Colonic mucosa (tissue), 4 donors: ENCODE results near the gene TBC1D2. TPM values are rescaled to one million over a fixed set of nuclear protein-coding genes. Genes with fewer than 3 reads are reported as not detected.

ENCODE experiments used
- DNase-seq: peaks from one replicate; pipeline ENCODE4 v3.0.0-alpha.2; 2020
- H3K27ac ChIP-seq: fragments of 200-600 bp; one replicate; pipeline ENCODE4 v1.8.0; 2021
- H3K27me3 ChIP-seq: fragments of 200-600 bp; one replicate; pipeline ENCODE4 v1.8.0; 2021
- H3K36me3 ChIP-seq: fragments of 200-600 bp; one replicate; pipeline ENCODE4 v1.8.0; 2021
- H3K4me1 ChIP-seq: fragments of 200-600 bp; one replicate; pipeline ENCODE4 v1.8.0; 2021; ENCODE audit warnings: mild to moderate bottlenecking
- H3K4me3 ChIP-seq: fragments of 200-600 bp; one replicate; pipeline ENCODE4 v1.8.0; 2021
- H3K9ac ChIP-seq, 2 donors: one replicate each; pipeline ENCODE4 v1.7.0; 2013; ENCODE audit warnings: control low read depth in 2 of 2, low read depth in 2 of 2, low read length in 2 of 2
- H3K9me3 ChIP-seq: fragments of 200-600 bp; one replicate; pipeline ENCODE4 v1.8.0; 2021
- intact Hi-C: fragments of 100-400 bp; cut with DNase I; formaldehyde crosslinking; loops from one replicate; pipeline ENCODE4 v1.14.1; 2022
- total RNA-seq, 2 donors: library from RNA; stranded (reverse); fragmentation: NEBNext Ultra II Directional in 1 of 2; extraction: Animal tissue kit (Norgen Biotek cat#: 25700) in 1 of 2; gene quantifications; one replicate each; pipeline ENCODE4 v1.2.1, GENCODE V29; 2021
- TF ChIP-seq, protein P1 (sequence below): fragments of 200-600 bp; IDR thresholded peaks from one replicate; pipeline ENCODE4 v1.8.0; 2022; ENCODE audit warnings: antibody characterized with exemption, mild to moderate bottlenecking
- donor health status: healthy.
- donor health status: DM: no; HTN: no; CAD: no.
- donor health status: DM: no; HTN: no; CAD: no.

The TBC1D2 gene
- total RNA-seq, 2 donors from 2014 or later: 20.1 to 26.9 TPM

DNA sequence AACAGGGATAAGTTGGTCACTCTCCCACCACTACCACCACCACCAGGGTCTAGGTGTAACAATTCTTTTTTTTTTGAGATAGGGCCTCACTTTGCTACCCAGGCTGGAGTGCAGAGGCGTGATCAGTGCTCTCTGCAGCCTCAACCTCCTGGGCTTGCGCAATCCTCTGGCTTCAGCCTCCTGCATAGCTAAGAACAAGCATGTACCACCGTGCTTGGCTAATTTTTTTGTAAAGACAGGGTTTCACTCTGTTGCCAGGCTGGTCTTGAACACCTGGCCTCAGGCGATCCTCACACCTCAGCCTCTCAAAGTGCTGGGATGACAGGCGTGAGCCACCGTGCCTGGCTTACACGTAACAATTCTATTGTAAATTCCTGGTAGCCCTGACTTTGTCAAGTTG, 90.5 kb downstream of the TBC1D2 start:
- H3K4me1 ChIP-seq: no peaks in the 10 kb centered on the region
- intact Hi-C loops: no loop called here

GRCh38 chr9:98162613-98163012, 92.8 kb downstream of the TBC1D2 start:
- Histone ChIP-seq H3K27ac (no peak overlapping the region), H3K9ac (no peak overlapping the region)
- intact Hi-C loops: no loop called here

More for the DNA sequence above, 90.5 kb downstream of the TBC1D2 start:
- TF ChIP-seq, protein P1, sequence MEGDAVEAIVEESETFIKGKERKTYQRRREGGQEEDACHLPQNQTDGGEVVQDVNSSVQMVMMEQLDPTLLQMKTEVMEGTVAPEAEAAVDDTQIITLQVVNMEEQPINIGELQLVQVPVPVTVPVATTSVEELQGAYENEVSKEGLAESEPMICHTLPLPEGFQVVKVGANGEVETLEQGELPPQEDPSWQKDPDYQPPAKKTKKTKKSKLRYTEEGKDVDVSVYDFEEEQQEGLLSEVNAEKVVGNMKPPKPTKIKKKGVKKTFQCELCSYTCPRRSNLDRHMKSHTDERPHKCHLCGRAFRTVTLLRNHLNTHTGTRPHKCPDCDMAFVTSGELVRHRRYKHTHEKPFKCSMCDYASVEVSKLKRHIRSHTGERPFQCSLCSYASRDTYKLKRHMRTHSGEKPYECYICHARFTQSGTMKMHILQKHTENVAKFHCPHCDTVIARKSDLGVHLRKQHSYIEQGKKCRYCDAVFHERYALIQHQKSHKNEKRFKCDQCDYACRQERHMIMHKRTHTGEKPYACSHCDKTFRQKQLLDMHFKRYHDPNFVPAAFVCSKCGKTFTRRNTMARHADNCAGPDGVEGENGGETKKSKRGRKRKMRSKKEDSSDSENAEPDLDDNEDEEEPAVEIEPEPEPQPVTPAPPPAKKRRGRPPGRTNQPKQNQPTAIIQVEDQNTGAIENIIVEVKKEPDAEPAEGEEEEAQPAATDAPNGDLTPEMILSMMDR: no peak
- Histone ChIP-seq H3K4me3 (no peak overlapping the region), H3K9me3 (no peaks in the 10 kb centered on the region), H3K27ac (no peak overlapping the region), H3K36me3 (no peaks in the 10 kb centered on the region), H3K9ac (no peak overlapping the region), H3K27me3 (no peaks in the 10 kb centered on the region)
- DNase-seq: no peak

DNA sequence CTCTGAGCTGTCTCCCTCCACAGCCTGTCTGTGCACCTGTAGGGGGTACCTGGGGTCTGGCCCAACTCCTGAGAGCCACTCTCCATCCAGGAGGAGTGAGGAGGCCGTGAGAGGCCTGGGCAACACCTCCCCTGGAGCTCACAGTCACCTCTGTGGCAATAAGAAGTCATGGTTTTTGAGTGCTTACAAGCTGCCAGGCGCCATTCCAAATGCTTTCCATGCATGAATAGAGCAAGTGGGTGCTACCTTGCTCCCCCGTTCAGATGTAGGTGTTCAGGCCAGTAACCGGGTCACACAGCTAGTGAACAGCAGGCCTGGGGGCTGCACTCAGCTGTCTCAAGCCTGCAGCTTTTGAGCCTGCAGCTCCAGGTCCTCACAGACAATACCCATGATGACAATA, 93.6 kb downstream of the TBC1D2 start:
- no peak overlapping the region for H3K27ac ChIP-seq
- no peaks in the 10 kb centered on the region for H3K36me3 ChIP-seq
- H3K27me3 ChIP-seq: no peaks in the 10 kb centered on the region
- no peaks in the 10 kb centered on the region for H3K4me1 ChIP-seq
- TF ChIP-seq, protein P1: no peak
- H3K9ac ChIP-seq: no peak overlapping the region
- H3K9me3 ChIP-seq: no peaks in the 10 kb centered on the region
- no peak for DNase-seq
- intact Hi-C loops: no loop called here
- H3K4me3 ChIP-seq: no peak overlapping the region

More at GRCh38 chr9:98162613-98163012, 92.8 kb downstream of the TBC1D2 start:
- H3K4me1 ChIP-seq: no peaks in the 10 kb centered on the region
- H3K27me3 ChIP-seq: no peaks in the 10 kb centered on the region
- no peaks in the 10 kb centered on the region for H3K9me3 ChIP-seq
- H3K36me3 ChIP-seq: no peaks in the 10 kb centered on the region
- TF ChIP-seq, protein P1: no peak
- no peak overlapping the region for H3K4me3 ChIP-seq
- no peak for DNase-seq

DNA sequence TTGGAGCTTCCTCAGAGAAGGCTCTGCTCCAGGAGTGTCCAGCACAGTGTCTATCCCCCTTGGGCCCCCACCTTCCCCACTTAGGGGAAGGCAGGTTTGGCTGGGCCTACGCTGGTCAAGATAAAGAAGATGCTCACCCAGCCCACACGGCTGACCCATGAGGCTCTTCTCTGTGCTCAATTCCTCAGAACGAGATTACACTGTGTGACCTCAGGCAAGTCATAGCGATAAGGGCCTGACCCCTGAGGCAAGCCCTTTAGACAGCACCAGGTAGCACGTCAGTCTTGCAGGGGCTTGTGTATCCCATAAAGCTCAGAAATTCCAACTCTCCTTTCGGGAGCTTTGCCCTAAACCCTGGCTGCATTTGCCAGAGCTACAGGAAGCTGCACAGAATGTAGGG, 95.7 kb downstream of the TBC1D2 start:
- Histone ChIP-seq H3K4me3 (no peak overlapping the region), H3K9ac (no peak overlapping the region), H3K9me3 (no peaks in the 10 kb centered on the region), H3K4me1 (no peaks in the 10 kb centered on the region), H3K27ac (no peak overlapping the region), H3K27me3 (no peaks in the 10 kb centered on the region), H3K36me3 (no peaks in the 10 kb centered on the region)
- TF ChIP-seq, protein P1: no peak
- no peak for DNase-seq
- intact Hi-C loops: no loop called here

GRCh38 chr9:98159301-98159700, 96.1 kb downstream of the TBC1D2 start:
- no peak overlapping the region for H3K9ac ChIP-seq
- TF ChIP-seq, protein P1: no peak
- no peak for DNase-seq
- H3K9me3 ChIP-seq: no peaks in the 10 kb centered on the region
- no peaks in the 10 kb centered on the region for H3K36me3 ChIP-seq
- intact Hi-C loops: no loop called here
- H3K27ac ChIP-seq: no peak overlapping the region
- H3K4me3 ChIP-seq: no peak overlapping the region
- H3K27me3 ChIP-seq: no peaks in the 10 kb centered on the region
- no peaks in the 10 kb centered on the region for H3K4me1 ChIP-seq
